H9 (cell line): ENCODE measurements around the gene TPD52L2. TPM values are rescaled to one million over a fixed set of nuclear protein-coding genes. Genes with fewer than 3 reads are reported as not detected.

Source experiments
- DNase-seq: peaks from one replicate; pipeline ENCODE4 v3.0.0-alpha.2; 2017
- H2AFZ ChIP-seq: one replicate; pipeline ENCODE4 v1.6.1; 2013; ENCODE audit warnings: mild to moderate bottlenecking, low read length, control low read depth, moderate library complexity
- H2AK5ac ChIP-seq: 2 replicates; pipeline ENCODE4 v1.6.1; 2013; ENCODE audit warnings: low read length, control low read depth, mixed read lengths; ENCODE audit not compliant: insufficient read length
- H2BK120ac ChIP-seq: one replicate; pipeline ENCODE4 v1.6.1; 2013; ENCODE audit warnings: low read depth, mild to moderate bottlenecking, low read length, control low read depth, inconsistent platforms; ENCODE audit not compliant: poor library complexity, severe bottlenecking
- H2BK12ac ChIP-seq: 2 replicates; pipeline ENCODE4 v1.6.1; 2013; ENCODE audit warnings: low read length, control low read depth, mixed read lengths, low read depth; ENCODE audit not compliant: insufficient read length
- H2BK15ac ChIP-seq: 2 replicates; pipeline ENCODE4 v1.6.1; 2013; ENCODE audit warnings: low read depth, low read length, control low read depth
- H2BK20ac ChIP-seq: one replicate; pipeline ENCODE4 v1.6.1; 2013; ENCODE audit warnings: low read depth, mild to moderate bottlenecking, low read length, control low read depth, inconsistent platforms; ENCODE audit not compliant: poor library complexity, severe bottlenecking
- H2BK5ac ChIP-seq: 2 replicates; pipeline ENCODE4 v1.6.1; 2013; ENCODE audit warnings: low read length, control low read depth, mixed read lengths; ENCODE audit not compliant: insufficient read length
- H3K14ac ChIP-seq: 2 replicates; pipeline ENCODE4 v1.6.1; 2013; ENCODE audit warnings: low read length, control low read depth; ENCODE audit not compliant: insufficient read depth
- H3K18ac ChIP-seq: 2 replicates; pipeline ENCODE4 v1.6.1; 2013; ENCODE audit warnings: low read depth, mild to moderate bottlenecking, mixed read lengths, low read length, control low read depth; ENCODE audit not compliant: insufficient read length
- H3K23ac ChIP-seq: 2 replicates; pipeline ENCODE4 v1.6.1; 2013; ENCODE audit warnings: low read length, control low read depth, mixed read lengths, low read depth; ENCODE audit not compliant: insufficient read length
- H3K23me2 ChIP-seq: 2 replicates; pipeline ENCODE4 v1.6.1; 2013; ENCODE audit warnings: low read depth, mild to moderate bottlenecking, mixed read lengths, low read length, control low read depth; ENCODE audit not compliant: insufficient read length, poor library complexity, severe bottlenecking
- H3K27ac ChIP-seq: 2 replicates; pipeline ENCODE4 v1.5.1; 2013; ENCODE audit warnings: low read length, control low read depth, mixed read lengths, low read depth; ENCODE audit not compliant: insufficient read length
- H3K27me3 ChIP-seq: 2 replicates; pipeline ENCODE4 v1.6.1; 2013; ENCODE audit warnings: low read length, control low read depth, inconsistent platforms; ENCODE audit not compliant: insufficient read depth
- H3K4ac ChIP-seq: 2 replicates; pipeline ENCODE4 v1.6.1; 2013; ENCODE audit warnings: low read depth, mild to moderate bottlenecking, control low read depth, inconsistent platforms, low read length, moderate library complexity
- H3K4me1 ChIP-seq: 2 replicates; pipeline ENCODE4 v1.6.1; 2013; ENCODE audit warnings: low read length, control low read depth, inconsistent platforms; ENCODE audit not compliant: insufficient read depth
- H3K4me2 ChIP-seq: 2 replicates; pipeline ENCODE4 v1.6.1; 2013; ENCODE audit warnings: low read length, control low read depth, mixed read lengths; ENCODE audit not compliant: insufficient read length, insufficient read depth
- H3K56ac ChIP-seq: 2 replicates; pipeline ENCODE4 v1.6.1; 2013; ENCODE audit warnings: low read depth, mild to moderate bottlenecking, mixed read lengths, low read length, control low read depth; ENCODE audit not compliant: insufficient read length
- H3K79me1 ChIP-seq: 2 replicates; pipeline ENCODE4 v1.6.1; 2013; ENCODE audit warnings: low read depth, mild to moderate bottlenecking, moderate library complexity, low read length, control low read depth, inconsistent platforms; ENCODE audit not compliant: insufficient read depth, poor library complexity, severe bottlenecking
- H3K79me2 ChIP-seq: 2 replicates; pipeline ENCODE4 v1.6.1; 2013; ENCODE audit warnings: low read length, control low read depth, inconsistent platforms; ENCODE audit not compliant: insufficient read depth
- H3K9ac ChIP-seq: 2 replicates; pipeline ENCODE4 v1.6.1; 2013; ENCODE audit warnings: low read length, control low read depth, mixed read lengths; ENCODE audit not compliant: insufficient read length; ENCODE audit errors: extremely low read depth
- H3K9me3 ChIP-seq: one replicate; pipeline ENCODE4 v1.6.1; 2013; ENCODE audit warnings: low read depth, low read length, inconsistent platforms; ENCODE audit not compliant: control insufficient read depth
- H3T11ph ChIP-seq: one replicate; pipeline ENCODE4 v1.6.1; 2013; ENCODE audit warnings: mild to moderate bottlenecking, low read length, control low read depth, inconsistent platforms
- H4K20me1 ChIP-seq: one replicate; pipeline ENCODE4 v1.6.1; 2013; ENCODE audit not compliant: control insufficient read depth, insufficient read length, insufficient read depth
- H4K5ac ChIP-seq: 2 replicates; pipeline ENCODE4 v1.6.1; 2013; ENCODE audit warnings: low read depth, mild to moderate bottlenecking, mixed read lengths, low read length, control low read depth; ENCODE audit not compliant: insufficient read length
- H4K8ac ChIP-seq: replicated peaks from 2 replicates; pipeline ENCODE4 v1.6.1; 2013; ENCODE audit warnings: low read length, control low read depth, mixed read lengths, low read depth; ENCODE audit not compliant: insufficient read length
- H4K91ac ChIP-seq: 2 replicates; pipeline ENCODE4 v1.6.1; 2013; ENCODE audit warnings: low read depth, mild to moderate bottlenecking, moderate library complexity, mixed read lengths, low read length, control low read depth; ENCODE audit not compliant: insufficient read length
- H3K27ac Mint-ChIP-seq, 3 experiments: 2 replicates in 2 of 3; 3 replicates in 1 of 3; pipeline ENCODE4 v1.8.0; 2020 to 2021; ENCODE audit warnings: mixed read lengths in 3 of 3, mild to moderate bottlenecking in 1 of 3, moderate library complexity in 1 of 3
- H3K27me3 Mint-ChIP-seq: 2 replicates; pipeline ENCODE4 v1.8.0; 2021; ENCODE audit warnings: low read depth, mild to moderate bottlenecking, moderate library complexity, mixed read lengths
- H3K36me3 Mint-ChIP-seq, 3 experiments: 2 replicates in 2 of 3; 3 replicates in 1 of 3; pipeline ENCODE4 v1.8.0; 2020 to 2021; ENCODE audit warnings: low read depth in 3 of 3, mixed read lengths in 3 of 3; ENCODE audit not compliant: insufficient read depth in 1 of 3
- H3K4me1 Mint-ChIP-seq, 2 experiments: 2 replicates each; pipeline ENCODE4 v1.8.0; 2020; ENCODE audit warnings: mixed read lengths in 2 of 2
- H3K4me3 Mint-ChIP-seq, 2 experiments: 2 replicates in 1 of 2; 3 replicates in 1 of 2; pipeline ENCODE4 v1.8.0; 2020 to 2021; ENCODE audit warnings: mild to moderate bottlenecking in 2 of 2, mixed read lengths in 2 of 2, moderate library complexity in 1 of 2
- H3K9me3 Mint-ChIP-seq, 2 experiments: 2 replicates in 1 of 2; 3 replicates in 1 of 2; pipeline ENCODE4 v1.8.0; 2020; ENCODE audit warnings: mild to moderate bottlenecking in 2 of 2, mixed read lengths in 2 of 2, moderate library complexity in 1 of 2
- WGBS: extraction: QIAGEN DNeasy Blood & Tissue Kit; methylation state at CpG from one replicate; pipeline ENCODE4 v1.1.7; 2013; ENCODE audit warnings: missing lambda C conversion rate, low lambda C conversion rate, mixed read lengths; ENCODE audit not compliant: insufficient read length; ENCODE audit errors: extremely low coverage; 5-methylcytosine and 5-hydroxymethylcytosine counted together
- total RNA-seq: library from RNA; stranded (reverse); gene quantifications from 2 replicates; pipeline ENCODE4 v1.2.1, GENCODE V29; 2021
- TF ChIP-seq, protein P1 (sequence below): fragments of 200-600 bp; sonication (generic); conservative IDR thresholded peaks from 3 replicates; pipeline ENCODE4 v1.8.0; 2021; ENCODE audit warnings: antibody characterized with exemption, mild to moderate bottlenecking

Gene TPD52L2
- total RNA-seq, 1 experiment from 2014 or later = 94.1 TPM

DNA sequence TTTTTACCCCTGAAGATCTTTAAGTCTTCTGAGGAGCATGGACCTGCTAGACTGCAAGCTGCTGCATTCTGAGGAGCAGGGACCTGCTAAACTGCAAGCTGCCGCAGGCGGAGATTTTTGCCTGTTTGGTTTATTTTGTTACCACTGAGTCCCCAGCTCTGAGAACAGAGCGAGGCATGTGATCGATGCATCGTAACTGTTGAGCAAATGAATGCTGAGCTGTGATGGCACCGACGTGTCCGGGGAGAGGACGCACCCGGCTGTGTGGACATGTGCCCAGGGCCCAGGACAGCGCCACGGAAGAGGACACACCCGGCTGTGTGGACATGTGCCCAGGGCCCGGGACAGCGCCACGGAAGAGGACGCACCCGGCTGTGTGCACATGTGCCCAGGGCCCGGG is 54.1 kb downstream of the TPD52L2 start:
- Histone ChIP-seq H3K23ac (no peak overlapping the region), H3K18ac (no peak overlapping the region), H2BK12ac (no peak overlapping the region), H4K91ac (no peak overlapping the region), H3K27me3 (no peaks in the 10 kb centered on the region), H4K5ac (no peak overlapping the region), H3K56ac (no peak overlapping the region), H2BK5ac (no peak overlapping the region), H3K79me1 (no peaks in the 10 kb centered on the region), H3T11ph (no peak overlapping the region), H3K4ac (no peak overlapping the region), H2AFZ (no peak overlapping the region), H4K8ac (no peak overlapping the region), H2AK5ac (no peak overlapping the region), H3K4me2 (no peak overlapping the region), H3K9me3 (no peaks in the 10 kb centered on the region), H2BK120ac (no peak overlapping the region), H4K20me1 (no peaks in the 10 kb centered on the region), H3K14ac (no peak overlapping the region), H2BK15ac (no peak overlapping the region), H3K23me2 (no peaks in the 10 kb centered on the region), H3K79me2 (no peaks in the 10 kb centered on the region; the same call in 1 of the 2 replicates), H2BK20ac (no peak overlapping the region), H3K27ac (no peak overlapping the region), H3K4me1 (no peaks in the 10 kb centered on the region), H3K9ac (no peak overlapping the region)
- Mint-ChIP-seq H3K4me1 (no peaks in the 10 kb centered on the region), H3K9me3 (peaks cover 5 to 9% of the 10 kb centered on the region in 2 experiments; a peak in 4 of 5 replicates), H3K4me3 (no peak overlapping the region), H3K36me3 (peaks cover 12 to 30% (median 15%) of the 10 kb centered on the region in 3 experiments; a peak in 6 of 7 replicates), H3K27me3 (no peaks in the 10 kb centered on the region), H3K27ac (no peak overlapping the region; a peak in 1 of 7 replicates)
- no CpG with 5 or more reads among the region's 19 CpGs for WGBS
- no peak for DNase-seq
- TF ChIP-seq, protein P1, sequence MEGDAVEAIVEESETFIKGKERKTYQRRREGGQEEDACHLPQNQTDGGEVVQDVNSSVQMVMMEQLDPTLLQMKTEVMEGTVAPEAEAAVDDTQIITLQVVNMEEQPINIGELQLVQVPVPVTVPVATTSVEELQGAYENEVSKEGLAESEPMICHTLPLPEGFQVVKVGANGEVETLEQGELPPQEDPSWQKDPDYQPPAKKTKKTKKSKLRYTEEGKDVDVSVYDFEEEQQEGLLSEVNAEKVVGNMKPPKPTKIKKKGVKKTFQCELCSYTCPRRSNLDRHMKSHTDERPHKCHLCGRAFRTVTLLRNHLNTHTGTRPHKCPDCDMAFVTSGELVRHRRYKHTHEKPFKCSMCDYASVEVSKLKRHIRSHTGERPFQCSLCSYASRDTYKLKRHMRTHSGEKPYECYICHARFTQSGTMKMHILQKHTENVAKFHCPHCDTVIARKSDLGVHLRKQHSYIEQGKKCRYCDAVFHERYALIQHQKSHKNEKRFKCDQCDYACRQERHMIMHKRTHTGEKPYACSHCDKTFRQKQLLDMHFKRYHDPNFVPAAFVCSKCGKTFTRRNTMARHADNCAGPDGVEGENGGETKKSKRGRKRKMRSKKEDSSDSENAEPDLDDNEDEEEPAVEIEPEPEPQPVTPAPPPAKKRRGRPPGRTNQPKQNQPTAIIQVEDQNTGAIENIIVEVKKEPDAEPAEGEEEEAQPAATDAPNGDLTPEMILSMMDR = no peak
